HL-60 (cell line): Measurements from ENCODE around the gene C20orf202.

Experiments
- DNase-seq, 2 experiments: peaks; one replicate each; pipeline ENCODE4 v3.0.0-alpha.2; 2010 to 2020; ENCODE audit warnings: low read depth in 1 of 2, low spot score in 1 of 2
- H3K27ac ChIP-seq: fragments of 250-450 bp; sonication (Bioruptor Pico); replicated peaks from 2 replicates; pipeline ENCODE4 v1.5.1; 2020; ENCODE audit warnings: mild to moderate bottlenecking, moderate library complexity
- H3K27me3 ChIP-seq: fragments of 250-450 bp; sonication (Bioruptor Pico); 2 replicates; pipeline ENCODE4 v1.5.1; 2021; ENCODE audit warnings: mild to moderate bottlenecking, moderate library complexity; ENCODE audit not compliant: insufficient read depth, poor library complexity, severe bottlenecking
- H3K4me3 ChIP-seq: replicated peaks from 2 replicates; pipeline ENCODE4 v1.5.1; 2011; ENCODE audit warnings: mild to moderate bottlenecking, control low read depth, low read length; ENCODE audit not compliant: insufficient read depth
- CTCF ChIP-seq: IDR thresholded peaks from one replicate; pipeline ENCODE4 v1.5.1; 2011; ENCODE audit warnings: low read length, control low read depth, inconsistent platforms; ENCODE audit not compliant: insufficient read depth
- GABPA ChIP-seq: IDR thresholded peaks from 2 replicates; pipeline ENCODE4 v1.6.1; 2012; ENCODE audit warnings: low read depth
- POLR2AphosphoS5 ChIP-seq: IDR thresholded peaks from 2 replicates; pipeline ENCODE4 v1.6.1; 2012; ENCODE audit warnings: low read depth
- REST ChIP-seq: IDR thresholded peaks from 2 replicates; pipeline ENCODE4 v1.6.1; 2012; ENCODE audit warnings: low read depth; ENCODE audit not compliant: insufficient replicate concordance
- SPI1 ChIP-seq: IDR thresholded peaks from 2 replicates; pipeline ENCODE4 v1.6.1; 2012; ENCODE audit warnings: low read depth, mild to moderate bottlenecking, borderline replicate concordance

The C20orf202 gene

GRCh38 chr20:1188347-1188746, 14.9 kb upstream of the C20orf202 start:
- no peak overlapping the region for H3K27ac ChIP-seq
- H3K27me3 ChIP-seq: peaks cover 16% of the 10 kb centered on the region
- DNase-seq: no peak
- TF ChIP-seq CTCF (no peak), POLR2AphosphoS5 (no peak), GABPA (no peak)
- H3K4me3 ChIP-seq: no peak overlapping the region

- Histone ChIP-seq H3K27ac (no peak overlapping the region), H3K27me3 (peaks cover 11% of the 10 kb centered on the region), H3K4me3 (no peak overlapping the region)
- no peak for DNase-seq
- TF ChIP-seq POLR2AphosphoS5 (no peak), GABPA (no peak), REST (no peak), CTCF (no peak), SPI1 (no peak)
These were observed 13.4 kb upstream of the C20orf202 start for GRCh38 chr20:1189827-1190226.

- H3K4me3 ChIP-seq: no peak overlapping the region
- TF ChIP-seq REST (no peak), POLR2AphosphoS5 (no peak), CTCF (no peak), SPI1 (no peak), GABPA (no peak)
- no peak overlapping the region for H3K27ac ChIP-seq
- H3K27me3 ChIP-seq: peaks cover 10% of the 10 kb centered on the region
- DNase-seq: no peak
These were observed 12.4 kb upstream of the C20orf202 start for GRCh38 chr20:1190847-1191246.

GRCh38 chr20:1191299-1191698, 12.0 kb upstream of the C20orf202 start:
- DNase-seq: no peak
- no peak overlapping the region for H3K4me3 ChIP-seq
- TF ChIP-seq REST (no peak), GABPA (no peak), CTCF (no peak), SPI1 (no peak), POLR2AphosphoS5 (no peak)
- H3K27ac ChIP-seq: no peak overlapping the region
- H3K27me3 ChIP-seq: peaks cover 6% of the 10 kb centered on the region
